Heart left ventricle (tissue), 16 donors: ENCODE results near the gene FCN2. TPM values are rescaled to one million over a fixed set of nuclear protein-coding genes. Genes with fewer than 3 reads are reported as not detected.

Experiments used
- ATAC-seq, 4 donors: fragments of 200-7000 bp; cut with Tn5 transposase; one replicate each; pipeline ENCODE4 v1.9.1; 2020 to 2022; ENCODE audit warnings: moderate library complexity in 4 of 4, mild to moderate bottlenecking in 3 of 4, moderate number of reproducible peaks in 1 of 4
- DNase-seq, 5 donors: peaks; one replicate each; pipeline ENCODE4 v3.0.0-alpha.2; 2020
- H3K27ac ChIP-seq, 12 donors: fragments of 200-600 bp; sonication (generic) in 4 of 12; one replicate each; pipeline versions ENCODE4 v1.5.0 to v1.8.0; 2016 to 2022; ENCODE audit warnings: mild to moderate bottlenecking in 2 of 12
- H3K27me3 ChIP-seq, 9 donors: fragments of 200-600 bp; sonication (generic) in 2 of 9; one replicate each; pipeline versions ENCODE4 v1.5.1 to v1.8.0; 2016 to 2022; ENCODE audit warnings: mild to moderate bottlenecking in 3 of 9
- H3K36me3 ChIP-seq, 9 donors: fragments of 200-600 bp; sonication (generic) in 2 of 9; one replicate each; pipeline versions ENCODE4 v1.5.0 to v1.8.0; 2018 to 2022; ENCODE audit warnings: mild to moderate bottlenecking in 2 of 9
- H3K4me1 ChIP-seq, 12 donors: fragments of 200-600 bp; sonication (generic) in 4 of 12; one replicate each; pipeline versions ENCODE4 v1.5.0 to v1.8.0; 2016 to 2022; ENCODE audit warnings: mild to moderate bottlenecking in 3 of 12
- H3K4me3 ChIP-seq, 12 donors: fragments of 200-600 bp; sonication (generic) in 4 of 12; one replicate each; pipeline versions ENCODE4 v1.5.0 to v1.8.0; 2017 to 2022; ENCODE audit warnings: mild to moderate bottlenecking in 9 of 12, moderate library complexity in 4 of 12
- H3K9me3 ChIP-seq, 12 donors: fragments of 200-600 bp; sonication (generic) in 4 of 12; one replicate each; pipeline versions ENCODE4 v1.5.0 to v1.8.0; 2016 to 2022; ENCODE audit warnings: mild to moderate bottlenecking in 1 of 12
- CTCF ChIP-seq, 12 donors: fragments of 200-600 bp; sonication (generic) in 4 of 12; IDR thresholded peaks; one replicate each; pipeline versions ENCODE4 v1.5.0 to v1.8.0; 2018 to 2022; ENCODE audit warnings: antibody characterized with exemption in 12 of 12, mild to moderate bottlenecking in 5 of 12
- POLR2A ChIP-seq, 2 donors: fragments of 450-650 bp; IDR thresholded peaks; one replicate each; pipeline ENCODE4 v1.6.1; 2017; ENCODE audit warnings: antibody characterized with exemption in 2 of 2, mild to moderate bottlenecking in 2 of 2, moderate library complexity in 2 of 2
- WGBS, 4 donors: extraction: QIAGEN DNeasy Blood & Tissue Kit in 2 of 4; methylation state at CpG; one replicate each; pipeline versions ENCODE4 v1.1.5 to v1.1.7; 2013 to 2018; 5-methylcytosine and 5-hydroxymethylcytosine counted together
- intact Hi-C, 10 donors: fragments of 100-400 bp; cut with DNase I; formaldehyde crosslinking; loops; one replicate each; pipeline versions ENCODE4 v1.11.1 to v1.14.2; 2022
- polyA plus RNA-seq, 2 donors: library from polyadenylated mRNA; stranded (reverse); fragments of 200-250 nt; gene quantifications; one replicate each; pipeline ENCODE4 v1.2.3, GENCODE V29; 2013
- total RNA-seq, 9 donors: library from RNA; depleted of rRNA in 2 of 9; stranded (reverse); fragments of >200 nt in 2 of 9; fragmentation: NEBNext Ultra II Directional in 3 of 9; extraction: Animal tissue kit (Norgen Biotek cat#: 25700) in 3 of 9; gene quantifications; one replicate each; pipeline versions ENCODE4 v1.1.0 to v1.2.4, GENCODE V29; 2016 to 2023
- donor health status: ischemic (EF 13 %, LVEDD 7.1; RV severe dilation, severe dysfunction).
- donor health status: healthy with polysubstance abuse.
- donor health status: DM: no; HTN: yes; CAD: no.
- donor health status: DM: no; HTN: no; CAD: no.
- donor health status: ischemic (EF 25% LVEDD 6.9; RV normal size, moderate dysfunction).
- donor health status: ischemic (EF 25% LVEDD 5.7; RV mildly dilated, moderate dysfunction).
- donor health status: healthy.
- donor health status: DM: yes; HTN: yes; CAD: no.
- donor health status: ischemic (EF 35%, LVEDD 5.7; RV mildly dilated, moderate dysfunction).
- donor health status: nonischemic (EF 11% LVEDD 7.7; RV severe dilation, severe dysfunction).
- donor health status: DM: yes; HTN: yes; CAD: no.
- donor health status: PGD.
- donor health status: ischemic (EF 29% LVEDD 5.4; RV normal size, mild dysfunction).
- donor health status: nonischemic (EF 23%, LVEDD 6.1; RV moderate dilation, normal function).

The FCN2 gene
- total and polyA plus RNA-seq, 11 donors: 0.19 to 0.67 (median 0.26) TPM; not detected in 6

- ATAC-seq (no peak), DNase-seq (no peak)
- Histone ChIP-seq H3K4me1 (peaks cover 0 to 60% (median 2%) of the 10 kb centered on the region in 12 donors), H3K36me3 (no peaks in the 10 kb centered on the region), H3K27ac (no peak overlapping the region), H3K9me3 (no peaks in the 10 kb centered on the region), H3K4me3 (no peak overlapping the region), H3K27me3 (peaks cover 0 to 5% (median 0%) of the 10 kb centered on the region in 9 donors)
- no peak for TF ChIP-seq CTCF (IDR thresholded peaks at IDR 0.05)
- no peak for TF ChIP-seq POLR2A (IDR thresholded peaks at IDR 0.05)
- intact Hi-C loops: no loop called here
- 79 to 90% (median 83%) methylated on average over 13 of the region's 13 CpGs for WGBS, 4 donors
Observed at GRCh38 chr9:134930398-134930797, 49.8 kb downstream of the FCN2 start.

GRCh38 chr9:134932171-134932570 lies 51.6 kb downstream of the FCN2 start:
- 93 to 94% (median 94%) methylated on average over 12 of the region's 12 CpGs for WGBS, 4 donors
- no peak overlapping the region for H3K4me3 ChIP-seq
- ATAC-seq: no peak
- DNase-seq: no peak
- TF ChIP-seq POLR2A (IDR thresholded peaks at IDR 0.05) (no peak), CTCF (IDR thresholded peaks at IDR 0.05) (no peak)
- H3K36me3 ChIP-seq: no peaks in the 10 kb centered on the region
- H3K27me3 ChIP-seq: peaks cover 0 to 5% (median 0%) of the 10 kb centered on the region in 9 donors
- H3K4me1 ChIP-seq: peaks cover 0 to 76% (median 2%) of the 10 kb centered on the region in 12 donors
- H3K27ac ChIP-seq: no peak overlapping the region
- intact Hi-C loops: no loop called here
- H3K9me3 ChIP-seq: no peaks in the 10 kb centered on the region

- 89 to 94% (median 92%) methylated on average over 5 of the region's 5 CpGs for WGBS, 4 donors
- H3K9me3 ChIP-seq: no peaks in the 10 kb centered on the region
- no peaks in the 10 kb centered on the region for H3K36me3 ChIP-seq
- no peak overlapping the region for H3K27ac ChIP-seq
- no peak overlapping the region for H3K4me3 ChIP-seq
- ATAC-seq (no peak), DNase-seq (no peak)
- peaks cover 0 to 5% (median 0%) of the 10 kb centered on the region in 9 donors for H3K27me3 ChIP-seq
- TF ChIP-seq CTCF (IDR thresholded peaks at IDR 0.05): no peak
- no peak for TF ChIP-seq POLR2A (IDR thresholded peaks at IDR 0.05)
- peaks cover 0 to 80% (median 2%) of the 10 kb centered on the region in 12 donors for H3K4me1 ChIP-seq
- intact Hi-C loops: no loop called here
Observed at GRCh38 chr9:134932606-134933005, 52.0 kb downstream of the FCN2 start.

- no peak for ATAC-seq
- peaks cover 0 to 80% (median 2%) of the 10 kb centered on the region in 12 donors for H3K4me1 ChIP-seq
- WGBS, 4 donors: 81 to 92% (median 89%) methylated on average over 9 to 10 of the region's 10 CpGs
Observed at GRCh38 chr9:134933076-134933659, 52.6 kb downstream of the FCN2 start.

More at GRCh38 chr9:134933076-134933659, 52.6 kb downstream of the FCN2 start:
- no peak overlapping the region for H3K27ac ChIP-seq
- no peaks in the 10 kb centered on the region for H3K9me3 ChIP-seq
- TF ChIP-seq POLR2A (IDR thresholded peaks at IDR 0.05): no peak
- no peak for TF ChIP-seq CTCF (IDR thresholded peaks at IDR 0.05)
- no peak overlapping the region for H3K4me3 ChIP-seq
- H3K27me3 ChIP-seq: peaks cover 0 to 6% (median 0%) of the 10 kb centered on the region in 9 donors
- intact Hi-C loops: no loop called here
- no peak for DNase-seq
- H3K36me3 ChIP-seq: no peaks in the 10 kb centered on the region
